IMR-90 (cell line): Measurements from ENCODE around the gene ANKRD55. TPM values are rescaled to one million over a fixed set of nuclear protein-coding genes. Genes with fewer than 3 reads are reported as not detected.

ENCODE experiments used
- ATAC-seq: fragments of 200-7000 bp; cut with Tn5 transposase; 2 replicates; pipeline ENCODE4 v1.9.1; 2020; ENCODE audit warnings: low read depth, mild to moderate bottlenecking, moderate library complexity
- BruUV-seq: library from RNA; stranded (reverse); fragments of 400-500 nt; replicated peaks from 2 replicates; lab custom pipeline; 2021; lab: Mats Ljungman, UMichigan
- CTCF ChIA-PET: fragments of 300-600 bp; formaldehyde crosslinking; extraction: SDS; loops from one replicate; lab custom pipeline; 2021; ENCODE audit warnings: antibody characterized with exemption; lab: Yijun Ruan, JAX
- POLR2A ChIA-PET: fragments of 300-600 bp; sonication (Branson Sonifier 250); formaldehyde crosslinking; loops from one replicate; lab custom pipeline; 2022; ENCODE audit warnings: antibody characterized with exemption; ENCODE audit not compliant: unreplicated experiment; lab: Charles Lee
- DNase-seq: peaks from one replicate; pipeline ENCODE4 v3.0.0; 2013
- H2AFZ ChIP-seq: replicated peaks from 2 replicates; pipeline ENCODE3; 2013; ENCODE audit warnings: low read length, mild to moderate bottlenecking; ENCODE audit not compliant: poor library complexity
- H2AK5ac ChIP-seq: 2 replicates; pipeline ENCODE4 v1.6.1; 2013; ENCODE audit warnings: low read depth, low read length, inconsistent platforms
- H2AK9ac ChIP-seq: replicated peaks from 2 replicates; pipeline ENCODE3; 2013; ENCODE audit warnings: mild to moderate bottlenecking, low read depth, low read length, moderate library complexity; ENCODE audit not compliant: poor library complexity
- H2BK120ac ChIP-seq: 2 replicates; pipeline ENCODE4 v1.6.1; 2013; ENCODE audit warnings: low read depth, low read length, inconsistent platforms
- H2BK15ac ChIP-seq: 3 replicates; pipeline ENCODE4 v1.6.1; 2013; ENCODE audit warnings: low read depth, low read length, inconsistent platforms
- H2BK20ac ChIP-seq: 2 replicates; pipeline ENCODE4 v1.6.1; 2013; ENCODE audit warnings: low read depth, mild to moderate bottlenecking, inconsistent platforms, low read length, moderate library complexity
- H2BK5ac ChIP-seq: 2 replicates; pipeline ENCODE4 v1.6.1; 2013; ENCODE audit warnings: mild to moderate bottlenecking, low read depth, low read length, inconsistent platforms; ENCODE audit not compliant: poor library complexity, severe bottlenecking
- H3K14ac ChIP-seq: replicated peaks from 2 replicates; pipeline ENCODE4 v1.6.1; 2013; ENCODE audit warnings: low read depth, low read length, inconsistent platforms
- H3K18ac ChIP-seq: 2 replicates; pipeline ENCODE4 v1.6.1; 2013; ENCODE audit warnings: low read depth, low read length, control low read depth
- H3K23ac ChIP-seq: 2 replicates; pipeline ENCODE4 v1.6.1; 2013; ENCODE audit warnings: low read depth, low read length, inconsistent platforms
- H3K27ac ChIP-seq: 2 replicates; pipeline ENCODE4 v1.5.1; 2013; ENCODE audit warnings: mild to moderate bottlenecking, control low read depth, low read length; ENCODE audit not compliant: insufficient read depth
- H3K27me3 ChIP-seq: 2 replicates; pipeline ENCODE4 v1.6.1; 2013; ENCODE audit warnings: low read length; ENCODE audit not compliant: control insufficient read depth, insufficient read depth
- H3K36me3 ChIP-seq: 2 replicates; pipeline ENCODE4 v1.6.1; 2013; ENCODE audit warnings: low read length, mixed read lengths; ENCODE audit not compliant: control insufficient read depth, insufficient read depth
- H3K4ac ChIP-seq: 2 replicates; pipeline ENCODE4 v1.6.1; 2013; ENCODE audit warnings: low read depth, low read length, inconsistent platforms
- H3K4me1 ChIP-seq: 2 replicates; pipeline ENCODE4 v1.6.1; 2013; ENCODE audit warnings: low read length, mixed read lengths; ENCODE audit not compliant: control insufficient read depth, insufficient read depth
- H3K4me2 ChIP-seq: 2 replicates; pipeline ENCODE4 v1.6.1; 2013; ENCODE audit warnings: low read depth, mild to moderate bottlenecking, control low read depth, low read length, moderate library complexity
- H3K4me3 ChIP-seq: 2 replicates; pipeline ENCODE4 v1.5.1; 2013; ENCODE audit warnings: low read depth, mild to moderate bottlenecking, control low read depth, low read length, moderate library complexity; ENCODE audit not compliant: insufficient read depth
- H3K56ac ChIP-seq: 2 replicates; pipeline ENCODE4 v1.6.1; 2013; ENCODE audit warnings: low read length, inconsistent platforms; ENCODE audit not compliant: insufficient read depth; ENCODE audit errors: extremely low read depth
- H3K79me1 ChIP-seq, 2 experiments: 2 replicates each; pipeline ENCODE4 v1.6.1; 2013; ENCODE audit warnings: low read length in 2 of 2, inconsistent platforms in 1 of 2, low read depth in 1 of 2
- H3K9ac ChIP-seq: 2 replicates; pipeline ENCODE4 v1.6.1; 2013; ENCODE audit warnings: low read depth, low read length, control low read depth
- H3K9me1 ChIP-seq: 2 replicates; pipeline ENCODE4 v1.6.1; 2013; ENCODE audit warnings: low read length, inconsistent platforms; ENCODE audit not compliant: insufficient read depth
- H3K9me3 ChIP-seq: 2 replicates; pipeline ENCODE4 v1.6.1; 2013; ENCODE audit warnings: low read length; ENCODE audit not compliant: control insufficient read depth, insufficient read depth
- H4K20me1 ChIP-seq: 2 replicates; pipeline ENCODE4 v1.6.1; 2013; ENCODE audit warnings: low read length, inconsistent platforms; ENCODE audit not compliant: insufficient read depth
- H4K5ac ChIP-seq: 2 replicates; pipeline ENCODE4 v1.6.1; 2013; ENCODE audit warnings: mild to moderate bottlenecking, low read depth, low read length, control low read depth
- H4K8ac ChIP-seq, 2 experiments: 2 replicates each; pipeline ENCODE4 v1.6.1; 2013; ENCODE audit warnings: low read depth in 2 of 2, low read length in 2 of 2, control low read depth in 1 of 2, inconsistent platforms in 1 of 2
- H4K91ac ChIP-seq: 2 replicates; pipeline ENCODE4 v1.6.1; 2013; ENCODE audit warnings: low read depth, low read length, inconsistent platforms; ENCODE audit not compliant: insufficient read depth
- BHLHE40 ChIP-seq: fragments of 150-350 bp; IDR thresholded peaks from 2 replicates; pipeline ENCODE4 v1.6.1; 2016; ENCODE audit warnings: mild to moderate bottlenecking, low read depth, low read length
- CEBPB ChIP-seq: IDR thresholded peaks from 2 replicates; pipeline ENCODE4 v1.6.1; 2012; ENCODE audit warnings: low read depth, low read length, improper control_type of control experiment
- WGBS, 2 experiments: methylation state at CpG; one replicate each; pipeline versions ENCODE4 v1.1.5 to v1.1.7; 2013; ENCODE audit warnings: missing lambda C conversion rate in 2 of 2; ENCODE audit not compliant: insufficient read length in 1 of 2; ENCODE audit errors: extremely low coverage in 2 of 2; 5-methylcytosine and 5-hydroxymethylcytosine counted together
- dilution Hi-C: fragments of 300-500 bp; cut with HindIII; formaldehyde crosslinking; loops from one replicate; pipeline ENCODE4 v1.14.3; 2018; ENCODE audit warnings: low sequenced_read_pairs; ENCODE audit not compliant: unreplicated experiment
- in situ Hi-C: fragments of 300-500 bp; cut with MboI; formaldehyde crosslinking; loops from 3 replicates; pipeline ENCODE4 v1.14.3; 2019; ENCODE audit warnings: low sequenced_read_pairs, inconsistent platforms, mixed read lengths
- intact Hi-C: fragments of 100-400 bp; cut with micrococcal nuclease; formaldehyde crosslinking; loops from 2 replicates; pipeline ENCODE4 v1.10.0; 2022
- polyA plus RNA-seq, 3 experiments: library from polyadenylated mRNA; depleted of rRNA; stranded (reverse); fragments of >200 nt; gene quantifications; 2 replicates each; pipeline ENCODE4 v1.2.3, GENCODE V29; 2012; ENCODE audit warnings: low replicate concordance in 1 of 3
- total RNA-seq: library from RNA; depleted of rRNA; stranded (reverse); fragments of >200 nt; gene quantifications from 2 replicates; pipeline ENCODE4 v1.2.3, GENCODE V29; 2012

The ANKRD55 gene
- total and polyA plus RNA-seq, 2 of the 4 experiments (the other 2 are of a cell fraction), result not detected

DNA sequence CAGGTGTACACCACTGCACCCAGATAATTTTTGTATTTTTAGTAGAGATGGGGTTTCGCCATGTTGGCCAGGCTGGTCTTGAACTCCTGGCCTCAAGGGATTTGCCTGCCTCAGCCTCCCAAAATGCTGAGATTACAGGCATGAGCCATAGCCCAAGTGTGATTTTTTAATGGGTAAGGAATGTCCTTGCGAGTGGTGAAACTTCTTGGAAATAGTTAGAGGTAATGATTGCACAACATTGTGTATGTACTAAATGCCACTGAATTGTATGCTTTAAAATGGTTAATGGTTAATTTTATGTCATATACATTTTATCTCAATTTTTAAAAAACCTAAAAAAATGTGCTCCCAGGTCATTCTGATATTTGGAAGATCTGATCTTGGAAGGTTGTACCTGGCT is 178.5 kb downstream of the ANKRD55 start:
- H3K9me3 ChIP-seq, result no peaks in the 10 kb centered on the region; the same call in 1 of the 2 replicates
- H3K4ac ChIP-seq, result no peak overlapping the region
- H4K20me1 ChIP-seq, result no peaks in the 10 kb centered on the region
- no peak for TF ChIP-seq BHLHE40
- TF ChIP-seq CEBPB, result peak; percentile 92
- no peaks in the 10 kb centered on the region for H3K36me3 ChIP-seq
- dilution Hi-C loops (no loop called here), in situ Hi-C loops (no loop called here), intact Hi-C loops (loop anchor here (5.0 kb wide), 1 partner anchor 57 kb away; no protein-coding TSS in a partner anchor)
- no peak overlapping the region for H2AK5ac ChIP-seq
- H4K8ac ChIP-seq, result no peak overlapping the region
- H3K4me1 ChIP-seq, result peaks cover 3% of the 10 kb centered on the region
- DNase-seq, result peak; percentile 36
- H2BK20ac ChIP-seq, result no peak overlapping the region
- no peak overlapping the region for H2BK5ac ChIP-seq
- H3K9me1 ChIP-seq, result 0 out of 2 replicates have a peak, but pooled peaks cover 4% of the 10 kb centered on the region
- no peak overlapping the region for H2BK120ac ChIP-seq
- H2AFZ ChIP-seq, result no peak overlapping the region
- no CpG with 5 or more reads among the region's 2 CpGs for WGBS, 2 experiments
- H3K4me2 ChIP-seq, result no peak overlapping the region
- H3K56ac ChIP-seq, result no peak overlapping the region
- no peak overlapping the region for H4K5ac ChIP-seq
- H3K23ac ChIP-seq, result no peak overlapping the region
- H3K14ac ChIP-seq, result no peak overlapping the region
- H3K27me3 ChIP-seq, result no peaks in the 10 kb centered on the region
- ChIA-PET POLR2A (no interaction called here), CTCF (no interaction called here)
- no peak overlapping the region for H3K27ac ChIP-seq
- no TSS peak for BruUV-seq
- no peak for ATAC-seq
- H3K4me3 ChIP-seq, result no peak overlapping the region
- H2BK15ac ChIP-seq, result no peak overlapping the region
- H4K91ac ChIP-seq, result no peak overlapping the region
- H2AK9ac ChIP-seq, result no peak overlapping the region
- H3K9ac ChIP-seq, result no peak overlapping the region
- H3K79me1 ChIP-seq, result no peaks in the 10 kb centered on the region
- no peak overlapping the region for H3K18ac ChIP-seq
